GM19324 (cell line): ENCODE data around the gene SCYGR7.
A peak's percentile ranks its signal among the peaks of the same experiment; 100 is the strongest.
"Not testable (repeated sequence)": the region's sequence is repeated elsewhere in the genome, so short reads cannot be mapped to it uniquely, and the experiment has no call there.

Experiments used
- ATAC-seq: cut with Tn5 transposase; IDR thresholded peaks from one replicate; pipeline ENCODE4 v1.9.1; 2021; ENCODE audit warnings: mild to moderate bottlenecking, moderate library complexity; ENCODE audit not compliant: unreplicated experiment, low FRiP score

The SCYGR7 gene

GRCh38 chr2:227756261-227756660, 28.1 kb downstream of the SCYGR7 start:
- ATAC-seq, result not testable (repeated sequence)

- no peak for ATAC-seq
These were observed 31.4 kb downstream of the SCYGR7 start for GRCh38 chr2:227759411-227760118.

- no peak for ATAC-seq
These were observed 33.8 kb downstream of the SCYGR7 start for GRCh38 chr2:227761740-227762476.

GRCh38 chr2:227765788-227766372, 37.7 kb downstream of the SCYGR7 start:
- no peak for ATAC-seq

GRCh38 chr2:227766373-227766883, 38.3 kb downstream of the SCYGR7 start:
- ATAC-seq, result peak; percentile 96

GRCh38 chr2:227767830-227768229, 39.7 kb downstream of the SCYGR7 start:
- no peak for ATAC-seq

GRCh38 chr2:227772197-227772661, 44.1 kb downstream of the SCYGR7 start:
- no peak for ATAC-seq

- no peak for ATAC-seq
These were observed 44.8 kb downstream of the SCYGR7 start for GRCh38 chr2:227772932-227773331.

GRCh38 chr2:227774011-227774624, 46.0 kb downstream of the SCYGR7 start:
- no peak for ATAC-seq

GRCh38 chr2:227774895-227775842, 47.0 kb downstream of the SCYGR7 start:
- no peak for ATAC-seq
